Panc1 (cell line): ENCODE data around the gene OR2M2.

ENCODE experiments used
- TF ChIP-seq, protein P1 (sequence below): fragments of 450-650 bp; IDR thresholded peaks from 2 replicates; pipeline ENCODE4 v1.5.1; 2017; ENCODE audit warnings: mild to moderate bottlenecking
- TF ChIP-seq, protein P2 (sequence below), 2 experiments: IDR thresholded peaks; 2 replicates each; pipeline ENCODE4 v1.6.1; 2011 to 2012; ENCODE audit warnings: low read depth in 2 of 2, control low read depth in 1 of 2, low read length in 1 of 2, mild to moderate bottlenecking in 1 of 2, moderate library complexity in 1 of 2; ENCODE audit not compliant: insufficient read depth in 1 of 2

DNA sequence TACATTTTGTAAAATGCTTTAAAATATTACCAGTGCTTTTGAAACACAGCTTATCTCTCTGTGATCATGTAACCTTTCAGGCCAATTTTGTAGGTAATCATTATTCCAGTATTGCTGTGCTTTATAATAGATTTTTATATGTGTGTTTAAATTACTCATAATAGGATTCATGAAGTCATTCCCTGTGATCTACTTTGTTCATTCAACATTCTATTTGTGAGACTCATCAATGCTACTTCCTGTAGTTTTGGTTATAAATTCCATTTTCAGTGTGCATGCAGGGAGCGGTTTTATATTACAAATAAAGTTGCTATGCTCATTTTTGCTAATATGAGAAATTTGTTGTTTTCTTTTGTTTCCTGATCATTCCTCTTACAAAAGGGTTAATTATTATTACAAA, 33.8 kb upstream of the OR2M2 start:
- TF ChIP-seq, protein P1, sequence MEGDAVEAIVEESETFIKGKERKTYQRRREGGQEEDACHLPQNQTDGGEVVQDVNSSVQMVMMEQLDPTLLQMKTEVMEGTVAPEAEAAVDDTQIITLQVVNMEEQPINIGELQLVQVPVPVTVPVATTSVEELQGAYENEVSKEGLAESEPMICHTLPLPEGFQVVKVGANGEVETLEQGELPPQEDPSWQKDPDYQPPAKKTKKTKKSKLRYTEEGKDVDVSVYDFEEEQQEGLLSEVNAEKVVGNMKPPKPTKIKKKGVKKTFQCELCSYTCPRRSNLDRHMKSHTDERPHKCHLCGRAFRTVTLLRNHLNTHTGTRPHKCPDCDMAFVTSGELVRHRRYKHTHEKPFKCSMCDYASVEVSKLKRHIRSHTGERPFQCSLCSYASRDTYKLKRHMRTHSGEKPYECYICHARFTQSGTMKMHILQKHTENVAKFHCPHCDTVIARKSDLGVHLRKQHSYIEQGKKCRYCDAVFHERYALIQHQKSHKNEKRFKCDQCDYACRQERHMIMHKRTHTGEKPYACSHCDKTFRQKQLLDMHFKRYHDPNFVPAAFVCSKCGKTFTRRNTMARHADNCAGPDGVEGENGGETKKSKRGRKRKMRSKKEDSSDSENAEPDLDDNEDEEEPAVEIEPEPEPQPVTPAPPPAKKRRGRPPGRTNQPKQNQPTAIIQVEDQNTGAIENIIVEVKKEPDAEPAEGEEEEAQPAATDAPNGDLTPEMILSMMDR = no peak
- TF ChIP-seq, protein P2, sequence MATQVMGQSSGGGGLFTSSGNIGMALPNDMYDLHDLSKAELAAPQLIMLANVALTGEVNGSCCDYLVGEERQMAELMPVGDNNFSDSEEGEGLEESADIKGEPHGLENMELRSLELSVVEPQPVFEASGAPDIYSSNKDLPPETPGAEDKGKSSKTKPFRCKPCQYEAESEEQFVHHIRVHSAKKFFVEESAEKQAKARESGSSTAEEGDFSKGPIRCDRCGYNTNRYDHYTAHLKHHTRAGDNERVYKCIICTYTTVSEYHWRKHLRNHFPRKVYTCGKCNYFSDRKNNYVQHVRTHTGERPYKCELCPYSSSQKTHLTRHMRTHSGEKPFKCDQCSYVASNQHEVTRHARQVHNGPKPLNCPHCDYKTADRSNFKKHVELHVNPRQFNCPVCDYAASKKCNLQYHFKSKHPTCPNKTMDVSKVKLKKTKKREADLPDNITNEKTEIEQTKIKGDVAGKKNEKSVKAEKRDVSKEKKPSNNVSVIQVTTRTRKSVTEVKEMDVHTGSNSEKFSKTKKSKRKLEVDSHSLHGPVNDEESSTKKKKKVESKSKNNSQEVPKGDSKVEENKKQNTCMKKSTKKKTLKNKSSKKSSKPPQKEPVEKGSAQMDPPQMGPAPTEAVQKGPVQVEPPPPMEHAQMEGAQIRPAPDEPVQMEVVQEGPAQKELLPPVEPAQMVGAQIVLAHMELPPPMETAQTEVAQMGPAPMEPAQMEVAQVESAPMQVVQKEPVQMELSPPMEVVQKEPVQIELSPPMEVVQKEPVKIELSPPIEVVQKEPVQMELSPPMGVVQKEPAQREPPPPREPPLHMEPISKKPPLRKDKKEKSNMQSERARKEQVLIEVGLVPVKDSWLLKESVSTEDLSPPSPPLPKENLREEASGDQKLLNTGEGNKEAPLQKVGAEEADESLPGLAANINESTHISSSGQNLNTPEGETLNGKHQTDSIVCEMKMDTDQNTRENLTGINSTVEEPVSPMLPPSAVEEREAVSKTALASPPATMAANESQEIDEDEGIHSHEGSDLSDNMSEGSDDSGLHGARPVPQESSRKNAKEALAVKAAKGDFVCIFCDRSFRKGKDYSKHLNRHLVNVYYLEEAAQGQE (IDR thresholded peaks at IDR 0.05; ENCODE audit: insufficient read depth in 1 of 2, low read depth in 2 of 2, low read length in 1 of 2) = no peak
